HG03135 (cell line): ENCODE results near the gene PSORS1C2.

Experiments
- ATAC-seq: cut with Tn5 transposase; IDR thresholded peaks from one replicate; pipeline ENCODE4 v1.9.1; 2021; ENCODE audit warnings: mild to moderate bottlenecking, moderate library complexity; ENCODE audit not compliant: unreplicated experiment

PSORS1C2 gene

DNA sequence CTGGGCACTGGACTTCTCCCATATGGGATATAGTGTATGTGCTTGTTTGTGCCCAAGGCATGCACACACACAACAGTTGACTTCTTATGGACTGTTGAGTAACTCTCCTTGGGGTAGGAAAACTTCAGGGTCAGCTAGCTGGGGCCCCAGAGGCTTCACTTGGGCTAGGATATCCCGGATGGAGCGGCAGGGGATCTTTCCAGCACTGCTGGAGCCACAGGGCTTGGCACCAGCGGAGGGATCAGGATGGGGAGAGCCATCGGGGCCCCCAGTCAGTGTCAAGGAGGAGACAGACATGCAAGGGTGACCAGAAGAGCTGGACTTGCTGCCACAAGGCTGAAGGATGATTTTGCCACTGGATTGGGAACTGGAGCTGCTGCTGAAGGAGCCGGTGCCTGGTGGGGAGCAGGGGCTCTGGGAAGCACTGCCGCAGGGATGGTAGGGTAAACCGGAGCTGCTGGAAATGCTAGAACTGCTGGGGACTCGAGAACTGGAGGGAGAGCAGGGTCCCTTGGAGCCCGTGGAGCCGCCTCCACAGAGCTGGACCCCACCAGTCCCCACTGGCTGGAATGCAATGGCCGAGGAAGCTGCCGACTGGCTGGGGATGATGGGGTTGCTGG, 22.8 kb downstream of the PSORS1C2 start:
- ATAC-seq, result no peak

DNA sequence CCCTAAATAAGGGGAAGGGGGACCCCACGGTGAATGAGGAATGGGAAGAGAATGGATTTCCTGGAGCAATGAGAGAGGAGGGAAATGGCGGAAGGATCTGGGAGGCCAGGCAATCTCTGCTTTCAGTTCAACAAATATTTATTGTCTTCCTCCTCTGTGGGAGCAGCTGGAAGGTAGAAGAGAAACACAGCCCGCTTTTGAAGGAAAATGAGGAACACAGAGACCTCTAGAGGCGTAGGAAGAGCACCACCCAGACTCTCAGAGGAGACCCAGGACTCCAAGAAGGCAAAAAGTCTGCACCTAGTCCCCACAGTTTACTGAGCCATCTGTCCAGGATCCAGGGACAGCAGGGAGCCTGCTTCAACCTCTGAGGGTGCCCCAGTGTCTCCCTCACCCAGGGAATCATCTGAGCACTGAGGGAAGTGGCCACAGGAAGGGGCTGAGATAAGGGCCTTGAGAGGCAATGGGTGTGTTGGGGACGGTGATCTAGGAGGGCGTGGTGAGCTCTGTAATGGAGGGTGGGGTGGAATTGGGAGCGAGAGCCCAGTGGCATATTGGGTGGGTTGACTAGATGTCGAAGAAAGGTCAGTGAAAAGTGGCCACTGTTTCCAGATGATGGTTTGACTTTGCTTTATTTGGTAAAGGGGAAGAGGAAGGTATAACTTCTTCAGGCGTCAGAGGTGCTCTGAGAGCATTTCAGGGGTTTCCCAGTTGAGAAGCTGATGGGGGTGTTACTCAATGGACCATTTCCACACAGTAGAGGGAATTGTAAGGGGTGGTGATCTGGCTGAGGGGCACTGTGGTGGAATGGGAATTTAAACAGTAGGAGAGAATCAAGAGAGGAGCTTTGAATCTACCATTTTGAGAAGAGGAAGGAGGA, 23.7 kb downstream of the PSORS1C2 start:
- ATAC-seq, result no peak

DNA sequence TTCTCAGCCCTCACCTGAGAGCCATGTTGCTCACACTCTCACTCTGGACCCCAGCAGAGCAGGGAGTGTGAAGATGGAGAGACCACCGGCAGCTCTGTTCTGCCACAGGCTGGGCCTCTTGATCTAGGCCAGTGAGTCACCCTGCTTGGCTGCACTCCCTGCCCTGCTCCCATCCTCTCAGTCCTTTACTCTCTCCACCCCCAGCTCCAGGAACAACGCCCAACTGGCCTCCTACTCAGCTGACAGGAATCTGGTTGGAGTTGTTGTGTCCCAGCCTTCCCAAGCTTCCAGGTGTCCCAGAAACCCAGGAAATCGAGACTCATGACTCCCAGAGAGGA, 24.4 kb downstream of the PSORS1C2 start, which contains the start of gene PSORS1C1:
Gene PSORS1C1 (plus strand): TSS at position 260 of the 338 bp plus-strand sequence. CDS start 14,833 bp downstream, outside the sequence.
- ATAC-seq, result no peak

DNA sequence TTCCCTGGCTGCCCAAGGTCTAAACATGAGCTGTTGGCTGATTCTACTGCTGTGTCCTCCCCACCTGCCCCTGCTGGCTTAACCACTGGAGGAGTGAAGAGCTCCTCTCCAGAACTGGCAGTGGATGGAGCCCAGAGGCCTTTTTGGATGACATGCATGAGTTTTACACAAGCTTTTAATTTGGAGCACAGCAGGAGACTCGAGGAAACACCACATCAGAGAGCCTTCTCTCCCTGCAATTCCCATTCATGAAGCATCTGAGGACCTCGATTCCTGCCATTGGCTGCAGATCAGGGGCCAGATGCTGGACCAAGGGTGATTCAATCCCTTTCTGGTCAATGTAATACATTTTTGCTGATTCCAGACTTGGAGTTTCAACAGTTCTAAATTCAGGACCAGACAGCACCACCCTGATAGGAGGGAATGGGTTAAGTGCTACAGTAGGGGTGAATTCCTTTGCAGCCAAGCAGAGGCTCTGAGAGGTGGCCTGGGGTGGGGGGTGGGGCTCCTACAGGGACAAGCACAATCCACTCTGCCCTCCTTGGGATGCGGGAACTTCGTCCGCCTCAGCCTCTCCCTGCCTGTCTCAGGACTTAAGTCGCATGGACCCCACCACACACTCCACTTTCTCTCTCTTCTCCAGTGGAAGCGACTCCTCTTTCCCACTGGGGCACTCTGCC, 24.9 kb downstream of the PSORS1C2 start:
- no peak for ATAC-seq

DNA sequence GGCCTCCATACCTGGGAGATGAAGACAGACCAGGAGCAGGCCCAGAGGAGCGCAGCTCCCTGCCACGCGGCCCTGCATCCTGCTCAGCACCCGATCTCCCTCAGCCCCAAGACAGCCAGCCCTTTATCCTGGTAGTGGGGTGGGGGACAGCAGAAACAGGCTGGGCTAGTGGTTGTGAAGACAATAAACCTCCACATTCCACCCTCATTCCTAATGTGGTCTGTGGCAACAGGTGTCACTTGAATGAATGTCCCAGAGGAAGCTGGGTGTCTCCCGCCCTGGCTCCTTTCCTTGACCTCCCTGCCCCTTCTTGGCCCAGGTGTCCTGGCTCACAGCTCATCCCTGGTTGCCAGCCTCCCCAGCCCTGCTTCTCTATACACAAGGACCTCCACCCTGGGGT, 26.4 kb downstream of the PSORS1C2 start, which contains the start of gene C6orf15:
Gene C6orf15 (minus strand): TSS at position 98 of the 400 bp plus-strand sequence. CDS start 20 bp downstream, at position 78.
- ATAC-seq, result no peak

DNA sequence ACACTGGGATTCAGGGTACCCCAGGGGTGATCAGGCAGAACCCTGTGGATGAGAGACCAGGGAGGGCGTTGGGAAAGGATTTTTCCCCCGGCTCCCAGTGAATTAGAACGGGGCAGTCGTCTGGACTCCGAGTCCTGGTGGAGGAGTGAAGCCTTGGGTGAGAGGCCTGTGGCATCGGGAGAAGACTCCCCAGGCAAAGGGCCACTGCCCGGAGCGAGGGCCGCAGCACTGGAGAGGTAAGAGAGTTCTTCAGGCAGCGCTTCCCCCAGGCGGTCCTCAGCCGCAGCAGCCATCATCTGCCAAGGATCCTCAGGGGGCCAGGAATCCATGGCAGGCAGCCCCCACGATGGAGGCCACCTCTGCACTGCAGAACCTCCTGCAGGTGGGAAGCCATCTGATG, 27.2 kb downstream of the PSORS1C2 start:
- no peak for ATAC-seq

DNA sequence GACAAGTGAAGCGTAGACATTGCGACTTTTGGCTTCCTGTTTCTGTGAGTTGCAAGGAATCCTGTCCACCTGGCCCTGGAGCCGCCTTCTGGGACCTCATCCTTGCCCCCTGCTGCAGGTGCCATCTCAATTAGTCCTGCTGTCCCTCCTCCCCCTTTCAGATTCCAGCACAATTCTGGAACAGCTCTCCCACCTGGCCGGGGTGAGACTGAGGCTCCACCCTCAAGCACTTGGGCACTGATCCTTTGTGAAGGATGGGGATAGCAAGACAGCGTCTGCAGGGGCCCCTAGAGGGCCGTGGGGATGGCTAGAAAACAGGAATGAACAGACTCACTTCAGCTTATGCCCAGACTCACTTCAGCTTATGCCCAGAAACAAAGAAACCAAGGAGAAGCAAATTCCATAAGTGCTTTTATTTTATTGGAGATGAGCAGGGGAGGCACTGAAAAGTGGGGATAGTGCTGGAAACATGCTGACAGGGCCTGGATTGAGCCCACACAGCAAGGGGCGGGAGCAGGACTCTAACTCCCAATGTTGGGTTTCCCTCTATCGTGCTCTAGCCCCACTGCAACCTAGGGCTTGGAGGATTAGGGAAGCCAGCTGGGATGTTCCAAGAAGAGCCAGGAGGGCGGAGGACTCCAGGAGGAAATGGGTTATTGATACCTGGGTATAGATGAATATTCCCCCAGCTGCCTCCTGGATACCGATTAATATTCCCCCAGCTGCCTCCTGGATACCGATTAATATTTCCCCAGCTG, 27.9 kb downstream of the PSORS1C2 start:
- no peak for ATAC-seq

DNA sequence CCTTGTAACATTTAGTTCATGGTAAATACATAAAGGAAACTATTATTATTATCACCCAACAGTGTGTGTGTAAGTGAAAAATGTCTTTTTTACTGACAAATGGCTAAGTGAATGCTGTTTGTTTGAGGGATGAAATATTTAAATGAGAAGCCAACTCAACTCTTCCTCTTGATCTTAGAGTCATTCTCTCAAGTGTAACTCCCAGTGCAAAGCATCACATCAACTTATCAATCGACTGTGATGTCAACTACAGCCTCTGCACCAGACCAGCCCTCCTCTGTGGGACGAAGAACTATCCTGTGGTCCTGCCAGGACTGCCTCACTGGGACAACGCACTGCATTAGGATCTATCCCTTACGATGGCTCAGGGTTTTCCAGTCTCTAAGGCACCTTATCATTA, 31.8 kb downstream of the PSORS1C2 start:
- no peak for ATAC-seq

DNA sequence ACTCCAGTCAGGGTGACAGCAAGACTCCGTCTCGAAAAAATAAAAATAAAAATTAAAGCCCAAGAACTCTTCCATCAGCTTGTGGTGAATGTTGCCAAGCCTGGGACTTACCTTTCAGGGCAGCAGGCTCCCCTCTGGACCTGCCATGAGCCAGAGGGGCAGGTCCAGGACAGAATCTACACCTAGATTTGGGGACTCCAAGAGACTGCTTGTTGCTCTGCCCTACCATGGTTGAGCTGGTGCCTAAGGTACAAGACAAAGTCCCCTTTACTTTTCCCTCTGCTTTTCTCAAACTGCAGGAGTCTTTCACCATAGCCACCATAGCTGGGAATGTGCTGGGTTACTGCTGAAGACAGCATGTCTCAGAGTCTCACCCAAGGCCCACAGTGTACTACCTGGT, 35.7 kb downstream of the PSORS1C2 start:
- ATAC-seq, result no peak

DNA sequence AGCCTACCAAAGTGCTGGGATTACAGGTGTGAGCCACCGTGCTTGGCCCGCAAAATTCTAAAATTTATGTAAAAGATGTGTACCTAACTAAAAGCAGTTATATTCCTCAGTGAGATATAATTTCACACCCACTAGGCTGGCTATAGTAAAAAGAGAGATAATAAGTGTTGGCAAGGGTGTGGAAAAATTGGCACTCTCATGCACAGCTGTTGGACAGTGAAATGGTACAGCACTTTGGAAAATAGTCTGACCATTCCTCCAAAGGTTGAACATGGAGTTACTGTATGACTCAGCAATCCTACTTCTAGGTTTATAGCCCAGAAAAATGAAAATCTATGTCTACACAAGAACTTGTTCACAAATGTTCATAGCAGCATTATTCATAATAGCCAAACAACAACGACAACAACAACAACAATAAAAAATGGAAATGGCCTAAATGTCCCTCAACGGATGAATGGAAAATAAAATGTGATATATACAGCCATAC, 40.4 kb downstream of the PSORS1C2 start:
- no peak for ATAC-seq

DNA sequence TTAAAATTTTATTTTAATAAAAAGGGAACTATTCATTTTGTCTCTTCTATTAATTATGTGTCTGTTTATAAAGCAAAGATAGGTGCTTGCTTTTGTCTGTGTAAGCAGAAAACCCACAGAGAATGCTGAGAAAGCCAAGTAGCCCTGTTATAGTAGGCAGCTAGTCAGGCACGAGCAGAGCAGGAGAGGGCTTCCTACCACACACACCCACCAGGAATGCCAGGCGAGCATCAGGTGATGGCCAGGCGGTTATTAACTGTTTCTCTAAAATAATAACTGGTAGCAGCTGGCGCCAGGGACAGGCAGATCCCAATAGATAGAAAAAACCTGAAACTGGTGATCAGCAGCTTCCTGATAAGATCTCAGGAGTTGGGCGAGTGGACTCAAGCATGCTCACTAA, 42.2 kb downstream of the PSORS1C2 start:
- no peak for ATAC-seq

DNA sequence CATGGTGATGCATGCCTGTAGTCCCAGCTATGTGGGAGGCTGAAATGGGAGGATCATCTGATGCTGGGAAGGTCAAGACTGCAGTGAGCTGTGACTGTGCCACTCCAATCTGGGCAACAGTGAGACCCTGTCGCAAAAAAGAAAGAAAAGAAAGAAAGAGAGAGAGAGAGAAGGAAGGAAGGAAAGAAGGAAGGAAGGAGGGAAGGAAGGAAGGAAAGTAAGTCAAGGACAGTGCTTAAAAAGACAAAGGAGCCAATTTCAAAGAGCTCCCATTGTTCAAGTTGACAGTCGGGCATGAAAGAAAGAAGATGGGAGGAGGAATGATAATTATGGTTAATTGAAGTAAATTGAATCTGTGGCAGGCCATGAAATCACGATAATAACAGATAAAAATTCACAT, 42.7 kb downstream of the PSORS1C2 start:
- no peak for ATAC-seq

DNA sequence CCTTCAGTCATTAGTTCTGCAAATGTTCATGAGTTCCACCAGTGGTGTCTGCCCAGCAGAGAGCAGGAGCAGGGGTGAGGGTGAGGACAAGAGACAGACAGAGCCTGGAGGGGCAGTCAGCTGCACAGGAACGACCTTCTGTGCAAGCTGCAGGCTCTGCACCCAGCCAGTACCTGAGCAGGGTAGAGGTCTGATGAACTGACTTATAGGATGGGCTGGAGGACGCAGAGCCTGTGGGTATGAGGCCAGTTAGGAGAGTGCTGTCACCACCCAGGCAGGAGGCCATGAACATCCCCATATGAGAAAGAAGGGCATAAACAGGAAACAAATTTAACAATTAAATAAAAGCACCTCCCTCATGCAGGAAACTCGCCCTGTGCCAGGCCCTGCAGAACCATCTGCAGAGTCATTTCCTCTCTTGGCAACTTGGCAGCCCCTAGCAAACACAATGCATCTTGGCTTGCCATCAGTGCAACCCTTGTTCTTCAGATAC, 44.4 kb downstream of the PSORS1C2 start:
- no peak for ATAC-seq

DNA sequence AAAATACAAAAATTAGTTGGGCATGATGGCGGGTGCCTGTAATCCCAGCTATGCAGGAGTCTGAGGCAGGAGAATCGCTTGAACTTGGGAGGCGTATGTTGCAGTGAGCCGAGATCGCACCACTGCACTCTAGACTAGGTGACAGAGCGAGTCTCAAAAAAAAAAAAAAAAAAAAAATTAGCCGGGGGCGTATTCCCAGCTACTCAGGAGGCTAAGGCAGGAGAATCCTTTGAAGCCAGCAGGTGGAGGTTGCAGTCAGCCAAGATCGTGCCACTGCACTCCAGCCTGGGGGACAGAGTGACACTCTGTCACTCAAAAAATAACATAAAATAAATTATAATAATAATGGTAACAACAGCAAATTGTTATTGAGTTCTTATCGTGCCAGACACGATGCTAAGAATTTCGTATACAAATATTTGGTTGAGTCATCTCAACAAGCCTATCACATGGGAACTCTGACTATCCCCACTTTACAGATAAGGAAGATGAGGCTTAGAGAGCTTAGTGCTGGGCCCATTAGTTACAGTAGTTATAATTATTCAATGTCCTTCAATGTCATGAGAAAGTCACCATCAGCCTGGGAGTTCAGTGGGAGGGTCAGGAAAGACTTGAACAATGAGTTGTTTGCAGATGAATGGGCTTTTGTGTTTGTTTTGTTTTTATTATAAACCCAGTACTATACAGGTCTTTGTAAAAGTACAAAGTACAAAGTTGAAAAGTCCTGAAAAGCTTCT, 45.9 kb downstream of the PSORS1C2 start:
- no peak for ATAC-seq

DNA sequence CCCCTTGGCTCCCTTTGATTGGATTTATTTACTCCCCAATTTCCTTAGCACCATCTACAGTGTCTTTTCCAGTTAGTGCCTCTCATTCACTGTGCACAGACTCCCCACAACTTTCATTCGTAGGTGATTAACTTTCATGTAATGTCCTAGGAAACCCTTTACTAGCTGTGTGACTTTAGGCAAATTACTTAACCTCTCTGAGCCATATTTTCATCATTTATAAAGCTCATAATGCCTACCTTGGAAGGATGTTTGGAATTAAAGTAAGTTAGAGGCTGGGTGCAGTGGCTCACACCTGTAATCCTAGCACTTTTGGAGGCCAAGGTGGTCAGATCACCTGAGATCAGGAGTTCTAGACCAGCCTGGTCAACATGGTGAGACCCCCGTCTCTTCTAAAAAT, 46.6 kb downstream of the PSORS1C2 start:
- no peak for ATAC-seq

DNA sequence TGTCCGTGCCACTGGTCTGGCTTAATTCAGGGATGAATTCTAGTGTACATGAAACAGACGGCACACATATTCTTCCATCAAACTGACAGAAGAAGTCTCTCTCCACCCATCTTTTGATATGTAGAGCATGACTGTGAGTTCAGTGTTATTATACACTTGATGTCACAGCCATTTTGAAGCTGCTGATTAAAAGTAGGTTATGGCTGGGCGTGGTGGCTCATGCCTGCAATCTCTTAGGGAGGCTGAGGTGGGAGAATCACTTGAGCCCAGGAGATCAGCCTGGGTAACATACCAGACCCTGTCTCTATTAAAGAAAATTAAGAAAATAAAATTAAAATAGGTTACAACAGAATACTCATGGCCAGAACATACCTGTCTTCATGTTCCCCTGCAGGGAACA, 47.2 kb downstream of the PSORS1C2 start:
- no peak for ATAC-seq

DNA sequence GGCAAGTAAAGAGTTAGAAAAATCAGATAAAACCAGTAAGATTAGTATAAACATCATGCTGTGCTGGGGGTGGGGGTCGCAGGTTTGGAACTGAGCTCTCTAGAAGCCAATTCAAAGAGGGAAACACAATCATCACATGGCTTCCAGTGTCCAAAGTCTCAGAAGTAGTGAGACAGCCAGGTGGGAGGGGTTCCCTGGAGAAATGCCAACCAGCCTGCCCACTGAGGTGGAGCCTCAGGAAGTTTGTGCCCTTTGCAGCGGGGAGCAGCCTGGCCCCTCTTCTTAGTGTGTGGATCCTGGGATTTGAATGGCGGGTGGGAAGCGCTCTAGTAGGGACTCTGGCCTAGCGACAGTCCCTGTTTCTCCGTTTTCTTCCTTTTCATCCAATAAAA, 47.9 kb downstream of the PSORS1C2 start:
- ATAC-seq, result no peak

DNA sequence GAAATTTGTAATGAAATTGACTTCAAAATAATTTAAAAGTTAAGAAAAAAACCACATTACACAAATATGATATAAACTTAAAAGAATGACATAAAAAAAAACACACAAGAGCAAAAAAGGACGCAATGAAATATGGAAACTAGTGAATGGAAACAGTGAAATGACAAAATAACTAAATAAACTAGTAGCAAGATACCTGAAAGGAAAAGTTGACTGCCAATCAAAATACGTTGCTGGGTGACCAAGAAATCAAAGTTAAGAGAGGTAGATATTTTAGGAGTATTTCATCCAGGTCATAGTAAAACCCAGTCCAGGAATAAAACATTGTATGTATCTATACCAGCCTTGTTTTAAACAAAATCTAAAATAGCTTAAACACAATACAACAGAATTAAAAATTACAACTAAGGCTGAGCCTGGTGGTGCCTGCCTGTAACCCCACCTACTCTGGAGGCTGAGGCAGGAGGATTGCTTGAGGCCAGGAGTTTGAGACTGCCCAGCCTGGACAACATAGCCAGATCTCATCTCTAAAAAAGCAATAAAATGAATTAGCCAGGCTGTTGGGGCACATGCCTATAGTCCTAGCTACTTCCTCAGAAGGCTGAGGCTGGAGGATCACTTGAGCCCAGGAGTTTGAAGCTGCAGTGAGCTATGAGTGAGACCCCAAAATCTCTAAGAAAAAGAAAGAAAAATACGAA, 48.4 kb downstream of the PSORS1C2 start:
- no peak for ATAC-seq
